HG03039 (cell line): ENCODE data around the gene BRD1.

Source experiments
- ATAC-seq: cut with Tn5 transposase; IDR thresholded peaks from one replicate; pipeline ENCODE4 v1.9.1; 2021; ENCODE audit warnings: mild to moderate bottlenecking, moderate library complexity; ENCODE audit not compliant: unreplicated experiment

The BRD1 gene

DNA sequence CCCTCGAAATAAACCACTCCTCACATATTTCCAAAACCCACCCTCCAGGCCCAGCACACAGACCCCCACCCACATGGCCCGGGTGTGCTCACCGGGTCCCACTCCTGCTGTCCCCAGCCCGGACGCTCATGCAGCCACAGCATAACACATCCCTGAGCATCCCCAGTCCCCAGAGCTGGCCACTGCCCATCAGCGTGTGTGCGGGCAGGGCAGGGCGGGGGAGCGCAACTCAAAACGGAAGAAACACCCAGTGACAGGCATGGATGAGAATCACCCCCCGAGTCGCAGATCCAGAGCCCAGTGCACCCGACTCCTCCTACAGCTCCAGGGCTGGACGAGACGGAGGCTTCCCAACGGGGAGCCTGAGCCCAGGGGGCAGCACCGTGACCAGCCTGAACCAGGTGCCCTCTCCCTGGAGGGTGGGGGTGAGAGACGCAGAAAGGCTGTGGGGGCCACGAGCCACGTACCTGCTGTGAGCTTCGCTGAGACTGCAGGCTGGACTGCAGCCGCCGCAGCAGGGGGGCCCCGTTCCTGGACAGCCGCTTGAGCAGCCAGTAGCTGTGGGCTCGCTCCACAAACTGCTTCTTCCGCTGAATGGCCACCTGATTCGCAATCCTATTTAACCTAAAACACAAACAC, 23.8 kb downstream of the BRD1 start:
- ATAC-seq = no peak

DNA sequence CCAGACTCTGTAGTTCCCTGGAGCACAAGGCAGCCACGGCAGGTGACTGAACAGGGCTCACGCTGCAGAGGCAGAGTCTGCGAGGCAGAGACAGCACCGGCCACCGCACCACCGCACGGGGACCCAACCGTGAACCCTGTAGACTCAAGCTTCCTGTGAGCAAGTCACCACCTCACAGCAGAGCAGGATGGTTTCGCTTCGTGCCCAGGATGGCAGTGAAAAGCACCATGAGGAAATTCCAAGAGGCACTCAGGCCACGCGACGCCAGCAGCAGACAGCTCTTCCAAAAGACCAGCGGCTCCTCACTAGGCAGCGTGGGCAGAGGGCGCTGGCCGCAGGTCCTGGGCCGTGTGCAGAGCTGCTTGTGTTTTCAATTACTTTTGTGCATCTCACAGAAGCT, 24.5 kb downstream of the BRD1 start:
- ATAC-seq = no peak

DNA sequence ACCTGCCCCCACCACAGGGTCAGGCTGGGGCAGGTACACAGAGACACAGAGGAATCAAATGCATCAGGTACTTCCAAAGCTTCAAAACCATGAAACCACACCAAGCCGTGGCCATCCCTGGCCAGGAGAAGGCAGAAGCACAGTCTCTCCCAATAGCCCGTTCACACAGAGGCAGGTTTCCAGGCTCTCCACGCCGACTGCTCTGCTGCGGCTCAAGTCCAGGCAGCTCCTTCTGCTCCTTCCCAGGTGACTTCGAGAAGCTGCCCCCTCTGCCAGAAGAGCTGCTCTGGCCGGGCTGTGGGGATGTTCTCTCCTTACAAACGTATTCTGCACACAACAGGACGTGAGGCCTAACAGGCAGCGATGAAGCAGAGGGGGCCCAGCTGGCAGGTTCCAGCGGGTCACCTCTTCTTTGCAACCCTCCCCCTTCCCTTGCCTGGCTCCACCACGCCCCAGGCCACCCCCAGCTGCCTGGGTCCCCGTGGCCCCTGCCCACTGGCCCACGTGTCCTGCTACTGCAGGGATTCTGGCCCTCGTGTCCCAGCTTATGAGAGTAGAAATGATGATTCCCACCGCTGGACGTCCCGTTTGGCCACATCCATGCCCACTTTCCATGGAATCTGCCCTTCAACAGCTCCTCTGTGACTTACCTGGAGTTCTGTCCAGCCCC, 26.1 kb downstream of the BRD1 start:
- no peak for ATAC-seq

DNA sequence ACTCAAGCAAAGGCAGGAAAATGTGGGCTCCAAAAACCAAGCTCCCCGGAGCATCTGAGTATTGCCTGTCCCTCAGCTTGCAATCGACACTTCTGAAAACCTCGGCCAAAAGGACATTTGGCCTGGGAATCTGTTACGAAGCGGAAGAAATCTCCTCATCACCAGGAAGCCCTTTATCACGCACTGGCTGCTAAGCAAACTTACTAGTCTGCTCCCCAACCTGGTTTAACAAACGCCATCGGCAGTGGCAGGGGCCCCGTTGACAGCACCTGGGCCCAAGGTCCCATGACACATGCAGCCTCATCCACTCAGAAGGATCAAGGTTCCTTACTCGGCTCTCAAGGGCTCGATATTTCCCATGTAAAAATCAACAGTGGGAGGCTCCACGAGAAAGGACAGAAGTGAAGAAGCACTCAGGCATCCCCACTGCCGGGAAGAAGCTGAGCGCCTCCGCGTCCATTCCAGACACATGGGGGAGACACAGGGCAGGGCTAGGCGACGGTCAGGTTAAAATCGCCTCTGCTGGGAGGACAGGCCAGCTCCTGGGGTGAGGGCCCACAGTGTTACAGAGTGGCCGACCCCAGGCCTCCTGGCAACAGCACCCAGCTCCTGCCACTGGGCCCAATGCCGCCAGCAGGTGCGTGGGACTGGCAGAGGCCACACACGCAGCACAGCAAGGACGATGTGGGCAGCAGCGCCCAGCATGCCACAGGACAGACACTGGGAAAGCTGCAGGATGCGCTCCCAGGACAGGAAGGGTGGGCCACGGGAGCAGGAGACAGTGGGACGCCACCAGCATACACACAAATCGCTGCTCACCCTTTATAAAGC, 27.1 kb downstream of the BRD1 start:
- no peak for ATAC-seq

DNA sequence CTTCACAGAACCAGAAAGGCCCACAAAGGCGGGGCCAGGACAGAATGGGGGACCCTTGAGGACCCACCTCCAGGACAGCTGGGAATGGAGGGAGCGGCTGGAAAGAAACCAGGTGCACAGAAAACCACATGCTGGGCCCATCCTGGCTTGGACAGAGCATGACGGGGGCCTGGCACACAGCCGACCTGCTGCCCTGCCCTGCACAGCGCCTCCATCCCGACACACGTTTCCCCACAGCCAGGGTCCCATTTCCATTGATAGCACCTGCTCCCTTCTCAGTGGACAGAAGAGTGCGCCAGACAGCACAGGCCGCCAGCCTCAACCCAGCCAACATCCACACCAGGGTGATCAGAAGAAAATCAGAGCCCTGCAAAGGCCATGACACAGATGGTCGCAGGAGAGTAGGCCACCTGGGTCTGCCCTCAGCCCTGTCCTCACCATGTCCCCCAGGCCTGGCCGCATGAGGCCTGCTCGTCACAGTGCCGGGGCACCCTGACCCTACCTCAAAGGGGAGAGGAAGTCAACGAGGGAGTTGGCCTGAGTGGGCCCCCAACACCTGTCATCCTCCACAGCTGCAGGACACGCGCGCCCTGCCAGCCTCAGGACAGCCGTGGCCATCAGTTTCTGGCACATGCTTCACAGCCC, 28.1 kb downstream of the BRD1 start:
- no peak for ATAC-seq

DNA sequence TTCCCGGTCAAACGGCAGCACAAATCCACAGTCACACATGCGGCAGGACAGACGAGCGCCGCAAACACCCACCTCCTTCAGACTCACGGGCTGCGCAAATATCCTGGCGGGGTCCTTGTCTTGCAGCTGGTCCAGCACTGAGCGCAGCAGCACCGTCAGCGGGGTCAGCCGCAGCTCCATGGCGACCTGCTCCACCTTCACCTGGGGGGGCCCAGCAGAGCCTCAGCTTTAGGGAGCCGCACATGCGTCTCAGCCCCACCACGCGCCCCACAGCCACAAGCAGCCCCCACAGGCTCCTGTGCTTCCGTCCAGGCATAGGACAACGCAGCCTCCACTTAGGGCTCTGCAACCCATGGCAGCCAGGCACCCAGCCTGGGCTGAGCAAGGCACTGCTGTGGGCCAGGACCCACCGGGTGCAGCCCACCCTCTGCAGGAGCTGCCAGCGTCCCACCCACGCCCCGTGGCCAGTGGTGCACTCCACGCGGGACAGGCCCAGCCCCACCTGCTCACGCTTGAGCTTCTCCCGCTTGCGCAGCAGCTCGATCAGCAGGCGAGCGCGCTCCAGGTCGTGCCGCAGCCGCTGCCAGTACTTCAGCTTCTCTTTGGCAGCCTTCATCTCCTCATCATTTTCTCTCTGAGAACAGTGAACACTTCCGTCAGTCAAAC, 29.1 kb downstream of the BRD1 start:
- no peak for ATAC-seq

DNA sequence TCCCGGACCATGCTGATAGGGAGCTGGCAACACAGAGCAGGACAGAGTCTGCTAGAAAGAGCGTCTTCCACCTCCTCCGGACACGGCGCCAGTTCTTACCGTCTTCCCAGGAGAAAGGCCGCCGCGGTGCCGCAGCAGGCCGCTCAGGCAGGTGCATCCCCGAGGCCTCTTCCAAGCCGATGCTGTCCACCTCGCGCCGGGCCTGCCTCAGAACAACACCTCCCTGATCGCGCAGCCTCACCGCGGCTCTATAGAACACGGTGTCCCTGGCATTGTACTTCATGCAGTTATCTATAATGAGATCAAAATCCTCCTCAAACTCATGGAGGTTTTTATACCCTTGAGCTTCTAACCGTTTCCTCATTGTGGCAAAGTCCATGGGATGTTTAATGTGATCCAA, 30.0 kb downstream of the BRD1 start:
- no peak for ATAC-seq

DNA sequence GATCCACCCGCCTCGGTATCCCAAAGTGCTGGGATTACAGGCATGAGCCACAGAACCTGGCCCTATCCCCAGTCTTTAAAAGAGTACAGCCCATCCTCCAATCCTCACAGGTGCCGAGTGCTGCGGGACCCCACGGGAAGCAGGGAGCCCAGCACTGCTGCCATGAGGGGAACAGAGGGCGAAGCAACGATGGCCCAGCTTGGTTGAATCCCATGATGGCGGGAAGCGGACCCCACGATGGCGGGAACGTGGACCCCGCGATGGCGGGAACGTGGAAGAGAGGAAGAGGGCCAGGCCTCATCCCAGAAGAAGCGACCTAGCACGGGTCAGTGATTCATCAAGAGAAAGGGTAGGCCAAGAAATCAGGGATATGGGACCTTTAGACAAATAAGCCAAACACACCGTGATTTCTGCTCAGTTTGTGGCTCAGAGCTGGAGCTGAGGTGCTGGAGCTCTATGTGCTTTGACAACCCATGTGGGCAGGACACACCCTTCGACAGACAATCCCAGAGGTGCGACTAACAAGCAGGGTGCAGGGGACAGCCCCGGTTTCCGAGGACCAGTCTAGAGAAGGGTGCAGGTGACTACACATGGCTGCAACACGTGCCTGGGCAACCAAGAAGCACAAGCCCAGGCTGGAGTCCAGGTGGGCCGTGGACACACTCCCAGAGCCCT, 30.9 kb downstream of the BRD1 start:
- no peak for ATAC-seq

DNA sequence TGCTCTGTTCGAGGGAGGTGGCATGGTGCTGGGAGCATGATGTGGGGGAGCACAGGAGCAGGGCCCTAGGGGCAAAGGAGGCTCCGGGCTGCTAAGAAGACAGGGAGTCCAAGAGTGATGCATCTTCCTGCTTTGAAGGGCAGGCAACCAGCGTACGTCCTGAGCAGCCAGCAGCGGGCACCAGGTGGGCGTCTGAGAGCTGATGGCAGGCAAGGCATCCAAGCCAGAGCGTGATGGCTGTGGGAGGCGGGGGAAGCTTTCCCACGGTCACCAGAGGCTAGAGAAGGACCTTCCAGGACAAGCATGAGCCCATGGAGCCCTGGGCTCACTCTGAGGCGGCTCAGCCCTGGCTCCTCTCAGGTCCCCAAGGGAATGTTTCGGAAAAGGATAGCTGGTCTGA, 32.2 kb downstream of the BRD1 start:
- no peak for ATAC-seq

DNA sequence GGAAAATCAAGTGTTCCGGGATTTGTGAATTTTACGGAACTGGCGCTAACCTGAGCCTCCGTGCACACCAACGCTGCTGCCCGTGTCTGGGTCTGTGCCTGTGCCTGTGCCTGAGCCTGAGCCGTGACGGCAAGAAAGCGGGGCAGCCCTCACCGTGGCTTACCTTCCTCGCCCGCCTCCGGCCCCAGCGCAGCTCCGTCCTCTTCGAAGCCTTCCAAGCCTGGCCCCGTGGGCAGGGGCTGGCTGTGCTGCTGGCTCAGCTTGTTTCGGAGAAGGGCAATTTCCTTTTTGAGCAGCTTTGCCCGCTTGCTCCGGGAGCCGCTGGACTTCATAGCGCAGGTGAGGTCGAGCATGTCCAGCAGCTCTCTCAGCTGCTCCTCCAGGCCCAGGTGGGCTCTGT, 33.8 kb downstream of the BRD1 start:
- no peak for ATAC-seq

DNA sequence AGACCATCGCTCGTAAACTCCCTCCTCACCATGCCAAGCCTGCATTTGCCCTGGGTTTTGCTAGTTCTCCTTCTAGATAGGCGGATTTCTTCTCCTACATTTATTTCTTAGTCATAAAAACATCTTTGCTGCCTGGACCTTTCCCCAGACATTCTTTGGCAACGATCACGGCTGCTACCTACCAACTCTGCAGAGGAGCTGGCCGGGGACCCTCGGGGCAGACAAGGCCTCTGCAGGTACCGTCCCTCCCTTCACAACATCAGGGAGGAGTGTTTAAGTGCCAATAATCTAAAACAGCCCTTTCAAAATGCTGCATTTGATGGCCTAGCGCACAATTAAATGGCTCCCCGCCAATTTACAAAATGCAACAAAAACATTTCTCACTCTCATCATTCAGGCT, 34.4 kb downstream of the BRD1 start:
- ATAC-seq = no peak

DNA sequence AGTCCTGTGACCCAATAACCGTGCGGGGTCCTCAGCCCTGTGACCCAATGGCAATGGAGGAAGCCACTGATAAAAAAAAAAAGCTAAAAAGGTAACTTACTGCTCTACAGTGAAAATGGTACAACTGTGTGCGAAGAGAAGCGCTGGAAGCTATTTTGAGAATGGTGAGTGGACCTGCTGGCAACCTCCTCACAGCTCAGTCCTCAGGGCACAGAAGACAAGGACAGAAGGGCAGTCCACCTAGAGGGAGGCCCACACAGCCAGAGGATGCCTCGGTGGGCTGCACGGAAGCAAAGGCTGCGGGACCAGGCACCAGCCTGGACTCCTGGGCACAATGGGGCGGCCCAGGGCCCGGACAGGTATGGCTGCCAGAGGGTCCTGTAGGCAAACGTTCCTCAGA, 35.6 kb downstream of the BRD1 start:
- ATAC-seq = no peak

DNA sequence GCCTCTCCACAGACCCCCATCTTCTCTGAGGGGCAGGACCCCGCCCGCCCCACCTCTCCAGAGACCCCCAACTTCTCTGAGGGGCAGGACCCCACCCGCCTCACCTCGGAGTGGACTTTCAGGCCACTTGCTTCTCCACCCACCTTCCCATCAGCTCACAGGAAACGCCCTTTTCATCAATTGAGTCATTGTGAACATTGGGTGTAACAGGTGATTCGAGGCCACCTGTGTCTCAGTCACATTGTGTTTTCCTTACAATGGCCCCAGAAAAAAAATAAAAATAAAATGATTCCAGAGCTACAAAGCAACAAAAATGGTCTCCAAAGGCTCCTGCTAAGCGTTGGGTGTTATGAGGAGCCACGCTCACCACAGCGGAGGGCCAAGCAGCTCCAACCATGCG, 36.0 kb downstream of the BRD1 start:
- ATAC-seq = no peak

DNA sequence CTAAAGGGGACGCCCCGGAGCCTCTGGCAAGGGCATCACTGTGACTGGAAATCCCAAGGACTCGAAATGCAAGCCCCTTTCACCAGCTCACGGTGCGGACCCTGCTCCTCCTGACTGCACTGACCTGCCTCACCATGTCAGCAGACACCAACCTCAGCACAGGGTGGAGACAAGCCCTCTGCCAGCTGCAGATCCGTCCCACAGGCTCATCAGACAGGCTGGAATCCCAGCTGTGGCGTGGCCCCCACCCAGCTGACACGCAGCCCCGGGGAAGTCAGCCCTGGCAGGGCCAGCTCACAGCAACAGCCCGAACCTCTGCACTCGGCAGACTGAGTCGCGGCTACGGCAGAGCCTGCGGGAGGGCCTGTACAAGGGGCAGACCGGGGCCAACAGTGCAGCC, 36.8 kb downstream of the BRD1 start:
- no peak for ATAC-seq

DNA sequence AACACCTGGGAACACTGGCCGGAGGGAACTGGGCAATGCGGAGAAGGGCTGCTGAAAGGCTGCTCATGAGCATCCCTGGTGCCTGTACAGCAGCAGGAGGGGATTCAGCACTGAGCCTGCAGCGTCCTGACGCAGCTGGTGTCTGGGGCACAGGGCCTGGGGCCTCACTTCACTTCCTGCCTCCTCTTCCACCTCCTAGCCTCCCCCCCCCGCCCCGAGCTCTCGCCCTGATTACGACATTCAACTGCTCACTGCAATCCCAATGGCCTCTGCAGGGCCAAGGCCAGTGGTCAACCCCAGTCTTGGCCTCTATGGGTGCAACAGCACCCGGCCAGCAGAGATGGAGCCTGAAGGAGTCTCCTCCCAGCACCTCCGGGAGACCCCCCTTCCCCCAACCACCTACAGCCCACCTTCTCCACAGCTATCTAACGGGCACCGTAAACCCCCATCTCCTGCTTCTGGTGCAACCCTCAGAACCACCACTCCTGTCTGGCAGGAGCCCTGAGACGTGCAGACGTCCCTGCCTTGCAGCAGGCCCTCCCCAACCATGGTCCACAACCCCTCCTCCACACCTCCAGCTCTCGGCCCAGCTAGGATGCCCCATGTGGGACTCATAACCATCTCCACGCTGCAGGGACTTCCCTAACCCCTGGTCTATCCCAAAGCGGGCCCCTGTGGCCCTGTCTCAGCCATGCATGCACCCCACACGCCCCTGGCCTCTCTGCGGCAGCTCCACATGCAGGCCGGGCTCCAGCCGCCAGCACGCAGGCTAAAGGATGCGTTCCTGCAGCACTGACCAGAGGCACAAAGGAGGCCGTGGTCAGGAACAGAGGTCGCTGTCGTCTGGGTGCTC, 38.2 kb downstream of the BRD1 start:
- no peak for ATAC-seq

DNA sequence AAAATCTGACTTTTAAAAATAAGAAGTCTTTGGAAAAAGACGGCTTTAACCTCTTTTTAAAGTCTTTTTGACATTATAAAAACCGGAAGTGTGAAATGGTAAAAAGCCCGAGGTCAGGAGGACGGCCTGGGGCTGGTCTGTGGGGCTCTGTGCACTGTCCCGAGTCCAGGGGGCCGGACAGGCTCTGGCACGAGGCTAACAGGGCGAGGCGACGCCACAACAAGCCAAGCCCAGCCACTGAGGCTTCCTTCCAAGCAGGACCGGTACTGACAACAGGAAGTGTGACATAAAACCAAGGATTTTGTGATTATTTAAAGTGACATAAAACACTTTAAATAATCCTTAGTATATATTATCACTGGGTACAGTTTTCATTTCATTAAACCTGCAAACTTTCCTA, 39.2 kb downstream of the BRD1 start:
- no peak for ATAC-seq

DNA sequence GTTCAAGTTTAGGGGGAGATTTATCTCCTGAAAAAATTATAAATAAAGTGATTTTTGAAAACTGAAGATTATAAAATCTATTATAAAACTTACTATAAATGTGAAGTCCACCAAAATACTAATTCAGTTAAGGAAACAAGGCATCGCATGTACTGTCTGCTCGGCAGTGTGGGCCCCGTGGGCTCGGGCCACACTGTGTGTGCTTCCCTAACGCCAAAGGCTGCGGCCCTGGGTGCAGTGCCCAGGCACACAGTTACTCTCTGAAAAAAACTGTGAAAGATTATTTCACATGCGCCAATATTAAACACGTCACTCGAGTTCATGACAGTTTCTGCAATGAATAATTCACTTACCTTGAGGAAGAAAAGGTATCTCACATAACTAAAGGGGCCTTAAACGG, 39.8 kb downstream of the BRD1 start:
- no peak for ATAC-seq

DNA sequence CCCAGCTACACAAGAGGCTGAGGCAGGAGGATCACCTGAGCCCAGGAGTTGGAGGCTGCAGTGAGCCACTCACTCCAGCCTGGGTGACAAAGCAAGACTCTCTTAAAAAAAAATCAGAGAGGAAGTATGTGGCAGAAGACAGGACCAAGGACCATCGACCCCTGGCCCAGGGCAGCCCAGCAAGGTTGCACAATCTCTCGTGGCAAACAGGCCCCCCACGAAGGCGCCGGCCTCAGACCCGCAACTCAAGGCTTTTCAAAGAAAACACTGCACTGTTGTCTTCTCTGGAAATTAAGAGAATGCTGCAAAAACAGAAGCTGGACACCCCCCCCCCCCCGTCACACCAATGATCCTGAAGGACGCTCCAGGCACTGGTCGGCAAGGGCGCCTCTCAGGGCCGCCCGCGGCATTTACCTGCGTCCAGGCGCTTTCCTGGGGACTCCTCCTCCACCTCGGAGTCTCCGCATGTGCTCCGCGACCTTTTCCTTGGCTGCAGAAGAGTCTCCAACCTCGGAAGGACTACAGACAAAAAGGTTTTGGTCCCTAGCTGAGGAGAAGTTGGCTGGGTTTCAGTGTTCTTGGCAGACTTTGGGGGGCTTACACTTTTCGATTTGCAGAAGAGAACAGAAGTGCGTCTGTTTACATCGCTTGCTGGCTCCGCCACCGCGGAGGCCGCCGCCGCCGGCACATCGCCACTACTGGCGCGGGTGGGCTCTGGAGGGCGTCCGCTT, 40.5 kb downstream of the BRD1 start:
- ATAC-seq = no peak

DNA sequence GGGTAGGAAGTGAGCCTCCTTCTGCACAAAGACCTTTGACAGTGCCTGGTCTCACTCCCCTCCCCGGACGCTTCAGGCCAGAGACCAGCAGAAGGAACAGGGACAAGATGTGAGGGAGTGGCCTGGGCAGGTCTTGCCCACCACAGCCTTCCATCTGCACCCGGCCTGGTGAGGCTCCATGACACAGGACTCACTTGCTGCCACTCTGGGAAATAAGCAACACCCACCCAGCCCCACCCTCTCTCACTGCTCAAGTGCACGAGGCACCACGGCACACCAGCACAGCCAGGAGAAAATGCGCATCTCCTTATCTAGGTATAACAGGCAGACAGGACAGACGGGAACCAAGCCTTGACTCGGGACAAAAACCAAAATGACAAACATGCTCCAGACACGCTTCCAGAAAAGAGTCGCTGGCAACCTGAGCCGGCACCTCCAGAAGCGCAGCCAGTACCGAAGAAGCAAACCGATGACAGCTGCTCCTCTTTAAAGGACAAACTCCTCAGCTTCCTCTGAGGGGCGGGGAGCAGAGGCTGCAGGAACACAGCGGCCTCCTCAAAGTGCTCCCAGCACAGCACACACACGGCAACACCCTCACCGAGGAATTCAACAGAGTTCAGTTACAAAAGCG, 41.7 kb downstream of the BRD1 start:
- ATAC-seq = no peak
